ENCODE results near the gene THAP8. TPM values are rescaled to one million over a fixed set of nuclear protein-coding genes. Genes with fewer than 3 reads are reported as not detected.

Gene THAP8
- total RNA-seq, 1 experiment from 2014 or later: 5.4 TPM

DNA sequence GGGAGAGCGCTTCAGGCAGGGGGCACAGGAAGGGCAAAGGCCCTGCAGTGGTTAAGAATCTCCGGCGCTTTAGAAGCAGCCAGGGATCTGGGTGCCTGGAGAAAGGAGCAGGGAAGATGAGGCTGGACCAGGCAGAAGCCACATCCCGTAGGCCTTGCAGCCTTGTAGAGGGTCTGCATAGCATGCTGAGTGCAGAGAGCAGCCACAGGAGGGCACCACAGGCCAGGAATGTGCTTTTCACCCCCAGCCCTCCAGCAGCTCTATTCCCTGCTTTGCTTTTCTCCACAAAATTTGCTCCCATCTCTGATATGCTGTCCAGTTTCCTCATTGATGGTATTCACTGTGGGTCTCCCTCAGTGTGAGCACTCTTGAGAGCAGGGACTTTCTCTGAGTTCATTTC lies 6.3 kb upstream of the THAP8 start:
- H3K9me3 Mint-ChIP-seq: no peaks in the 10 kb centered on the region; a peak in 1 of 5 replicates
- peaks cover 9 to 11% of the 10 kb centered on the region in 2 experiments for H3K4me1 Mint-ChIP-seq

More for the DNA sequence above, 6.3 kb upstream of the THAP8 start:
- no peak overlapping the region for H3K23ac ChIP-seq (ENCODE audit: insufficient read length, low read depth, low read length)
- H3K4ac ChIP-seq (ENCODE audit: low read depth, low read length): no peak overlapping the region
- H3K27ac ChIP-seq (ENCODE audit: insufficient read length, low read depth, low read length): no peak overlapping the region
- H3K9ac ChIP-seq (ENCODE audit: extremely low read depth, insufficient read length, low read length): no peak overlapping the region
- H2BK120ac ChIP-seq (ENCODE audit: low read depth, low read length, poor library complexity, severe bottlenecking): no peak overlapping the region
- H2AFZ ChIP-seq (ENCODE audit: low read length): no peak overlapping the region
- no CpG with 5 or more reads among the region's 4 CpGs for WGBS (ENCODE audit: extremely low coverage, insufficient read length, low lambda C conversion rate)
- H4K8ac ChIP-seq (replicated peaks; ENCODE audit: insufficient read length, low read depth, low read length): no peak overlapping the region
- no peak overlapping the region for H2BK20ac ChIP-seq (ENCODE audit: low read depth, low read length, poor library complexity, severe bottlenecking)
- no peak overlapping the region for H2BK15ac ChIP-seq (ENCODE audit: low read depth, low read length)
- H4K20me1 ChIP-seq (ENCODE audit: control insufficient read depth, insufficient read depth, insufficient read length): no peaks in the 10 kb centered on the region
- no peaks in the 10 kb centered on the region for H3K27me3 ChIP-seq (ENCODE audit: insufficient read depth, low read length)
- TF ChIP-seq, protein P1, sequence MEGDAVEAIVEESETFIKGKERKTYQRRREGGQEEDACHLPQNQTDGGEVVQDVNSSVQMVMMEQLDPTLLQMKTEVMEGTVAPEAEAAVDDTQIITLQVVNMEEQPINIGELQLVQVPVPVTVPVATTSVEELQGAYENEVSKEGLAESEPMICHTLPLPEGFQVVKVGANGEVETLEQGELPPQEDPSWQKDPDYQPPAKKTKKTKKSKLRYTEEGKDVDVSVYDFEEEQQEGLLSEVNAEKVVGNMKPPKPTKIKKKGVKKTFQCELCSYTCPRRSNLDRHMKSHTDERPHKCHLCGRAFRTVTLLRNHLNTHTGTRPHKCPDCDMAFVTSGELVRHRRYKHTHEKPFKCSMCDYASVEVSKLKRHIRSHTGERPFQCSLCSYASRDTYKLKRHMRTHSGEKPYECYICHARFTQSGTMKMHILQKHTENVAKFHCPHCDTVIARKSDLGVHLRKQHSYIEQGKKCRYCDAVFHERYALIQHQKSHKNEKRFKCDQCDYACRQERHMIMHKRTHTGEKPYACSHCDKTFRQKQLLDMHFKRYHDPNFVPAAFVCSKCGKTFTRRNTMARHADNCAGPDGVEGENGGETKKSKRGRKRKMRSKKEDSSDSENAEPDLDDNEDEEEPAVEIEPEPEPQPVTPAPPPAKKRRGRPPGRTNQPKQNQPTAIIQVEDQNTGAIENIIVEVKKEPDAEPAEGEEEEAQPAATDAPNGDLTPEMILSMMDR (conservative IDR thresholded peaks at IDR 0.05): peak; percentile 66
- H3K4me1 ChIP-seq (ENCODE audit: insufficient read depth, low read length): no peaks in the 10 kb centered on the region
- no peak overlapping the region for H3K4me3 Mint-ChIP-seq
- peaks cover 4% of the 10 kb centered on the region for H3K79me1 ChIP-seq (ENCODE audit: insufficient read depth, low read depth, low read length, poor library complexity, severe bottlenecking)
- 0 out of 7 replicates have a peak overlapping the region, but pooled peaks of 1 of the 3 experiments have one; percentile 4 for H3K27ac Mint-ChIP-seq
- peak; percentile 49 for DNase-seq
- H3K9me3 ChIP-seq (ENCODE audit: control insufficient read depth, low read depth, low read length): no peaks in the 10 kb centered on the region
- no peak overlapping the region for H2AK5ac ChIP-seq (ENCODE audit: insufficient read length, low read length)
- H3K36me3 Mint-ChIP-seq (ENCODE audit: insufficient read depth in 1 of 3, low read depth in 3 of 3): peaks cover 33 to 74% (median 34%) of the 10 kb centered on the region in 3 experiments
- peaks cover 1% of the 10 kb centered on the region for H3K23me2 ChIP-seq (ENCODE audit: insufficient read length, low read depth, low read length, poor library complexity, severe bottlenecking)
- H2BK12ac ChIP-seq (ENCODE audit: insufficient read length, low read depth, low read length): no peak overlapping the region
- H3T11ph ChIP-seq (ENCODE audit: low read length): no peak overlapping the region
- H4K91ac ChIP-seq (ENCODE audit: insufficient read length, low read depth, low read length): no peak overlapping the region
- H3K79me2 ChIP-seq (ENCODE audit: insufficient read depth, low read length): peaks cover 2% of the 10 kb centered on the region; the same call in 1 of the 2 replicates
- H4K5ac ChIP-seq (ENCODE audit: insufficient read length, low read depth, low read length): no peak overlapping the region
- no peak overlapping the region for H3K14ac ChIP-seq (ENCODE audit: insufficient read depth, low read length)
- no peak overlapping the region for H3K18ac ChIP-seq (ENCODE audit: insufficient read length, low read depth, low read length)
- H2BK5ac ChIP-seq (ENCODE audit: insufficient read length, low read length): no peak overlapping the region
- no peaks in the 10 kb centered on the region; the same call in 1 of the 2 replicates for H3K27me3 Mint-ChIP-seq (ENCODE audit: low read depth)
- no peak overlapping the region for H3K56ac ChIP-seq (ENCODE audit: insufficient read length, low read depth, low read length)
- H3K4me2 ChIP-seq (ENCODE audit: insufficient read depth, insufficient read length, low read length): no peak overlapping the region
